HG02798 (cell line): Measurements from ENCODE around the gene LRRFIP2.

Experiments used
- ATAC-seq: cut with Tn5 transposase; IDR thresholded peaks from one replicate; pipeline ENCODE4 v1.9.1; 2021; ENCODE audit warnings: mild to moderate bottlenecking; ENCODE audit not compliant: unreplicated experiment, poor library complexity

LRRFIP2 gene

DNA sequence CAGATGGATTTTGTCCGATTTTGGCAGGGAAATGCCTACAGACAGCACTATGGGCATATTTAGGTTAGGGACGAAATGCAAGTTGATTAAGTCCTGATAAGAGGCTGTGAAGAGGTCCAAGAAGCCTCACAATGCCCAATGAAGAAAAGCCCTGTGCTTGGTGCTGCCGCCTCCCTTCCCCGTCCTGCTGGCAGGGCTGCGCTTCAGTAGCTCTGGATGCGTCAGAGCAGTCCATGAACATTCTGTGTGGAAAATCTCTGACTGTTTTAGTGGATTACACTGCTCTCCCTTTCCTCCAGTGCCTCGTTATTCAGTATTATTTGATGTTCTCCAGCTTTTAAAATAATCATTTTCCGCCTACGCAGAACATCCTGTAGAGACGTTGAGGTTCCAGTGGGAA lies 141.4 kb downstream of the LRRFIP2 start:
- ATAC-seq = no peak

DNA sequence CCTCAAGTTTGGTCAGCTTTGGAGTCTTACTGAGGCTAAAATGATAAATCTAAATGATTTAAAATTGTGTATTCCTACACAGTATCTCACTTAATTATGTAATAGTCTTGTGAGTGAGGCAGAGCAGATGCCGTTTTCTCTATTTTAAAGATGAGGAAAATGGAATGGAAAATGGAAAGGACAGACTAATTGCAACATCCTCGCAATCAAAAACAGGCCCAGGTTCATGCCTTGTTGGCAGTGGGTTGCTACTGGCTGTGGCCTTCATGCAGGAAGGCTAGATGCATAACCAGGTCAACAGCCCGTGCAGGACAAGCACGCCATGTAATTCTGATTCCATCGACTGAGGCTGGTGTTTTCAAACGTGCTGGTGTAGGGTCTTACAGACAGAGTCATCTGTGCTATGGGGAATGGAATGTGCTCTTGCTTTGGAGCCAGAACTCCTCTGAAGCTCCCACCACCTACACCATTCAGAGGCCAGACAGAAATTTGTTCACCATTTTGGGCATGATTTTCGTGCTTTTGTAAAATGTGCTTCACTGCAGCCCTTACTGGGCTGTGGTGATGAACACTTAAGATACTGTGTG lies 143.2 kb downstream of the LRRFIP2 start:
- ATAC-seq = no peak

DNA sequence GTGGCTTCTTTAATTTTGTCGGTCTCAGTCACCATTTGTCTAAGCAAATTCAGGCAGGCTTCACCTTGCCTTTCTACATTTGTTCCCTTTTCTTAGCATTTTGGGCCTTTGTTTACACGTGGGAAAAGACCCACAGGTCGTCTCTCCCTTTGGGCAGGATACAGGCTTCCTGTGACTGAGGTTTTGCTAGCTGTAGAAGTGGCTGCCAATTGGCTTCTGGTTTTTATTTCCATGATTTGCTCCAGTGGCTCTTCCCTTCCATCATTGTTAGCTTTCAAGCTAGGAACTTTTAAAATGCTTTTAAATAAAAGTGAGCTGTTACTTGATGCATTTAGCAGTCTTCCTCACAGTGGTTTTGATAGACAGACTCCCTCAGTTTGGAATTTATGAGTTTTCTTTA lies 143.8 kb downstream of the LRRFIP2 start:
- ATAC-seq = no peak

DNA sequence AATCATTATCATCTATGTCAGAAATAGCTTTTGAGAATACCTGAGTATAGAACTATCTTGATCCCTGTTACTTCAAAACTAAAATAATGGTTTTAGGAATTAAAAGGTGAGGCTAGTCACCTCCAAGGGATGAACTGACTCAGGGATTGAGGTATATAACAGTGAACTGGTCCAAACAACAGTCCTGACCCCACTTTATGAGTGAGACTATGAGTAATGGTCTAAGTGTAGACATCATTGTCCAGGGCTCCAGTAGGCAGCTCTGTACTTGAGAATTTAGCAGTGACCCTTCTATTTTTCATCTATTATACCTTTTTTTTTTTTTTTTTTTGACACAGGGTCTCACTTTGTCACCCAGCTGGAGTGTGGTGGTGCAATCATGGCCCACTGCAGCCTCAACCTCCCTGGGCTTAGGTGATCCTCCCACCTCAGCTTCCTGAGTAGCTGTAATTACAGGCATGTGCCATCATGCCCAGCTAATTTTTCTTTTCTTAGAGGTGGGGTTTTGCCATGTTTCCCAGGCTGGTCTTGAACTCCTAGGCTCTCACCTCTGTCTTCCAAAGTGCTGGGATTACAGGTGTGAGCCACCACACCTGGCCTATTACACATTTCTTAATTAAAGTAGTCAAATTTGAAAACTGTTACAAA lies 144.7 kb downstream of the LRRFIP2 start:
- no peak for ATAC-seq

DNA sequence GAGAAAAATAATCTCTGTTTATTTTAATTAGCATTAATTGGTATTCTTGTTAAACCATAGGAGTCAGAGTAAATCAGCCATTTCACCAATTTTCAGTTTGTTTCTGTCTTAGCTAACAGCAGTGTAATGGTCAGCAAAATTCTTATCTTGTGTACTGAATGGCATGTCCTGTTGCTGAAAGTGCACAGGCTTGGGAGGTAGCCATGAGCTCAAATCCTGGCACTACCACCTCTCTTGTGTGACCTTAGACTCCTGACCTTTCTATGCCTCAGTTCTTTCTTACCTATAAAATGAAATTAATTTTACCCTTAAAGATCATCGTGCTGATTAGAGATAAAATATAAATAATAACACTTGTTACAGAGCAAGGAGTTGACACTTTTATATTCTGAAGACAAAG lies 145.3 kb downstream of the LRRFIP2 start:
- no peak for ATAC-seq

DNA sequence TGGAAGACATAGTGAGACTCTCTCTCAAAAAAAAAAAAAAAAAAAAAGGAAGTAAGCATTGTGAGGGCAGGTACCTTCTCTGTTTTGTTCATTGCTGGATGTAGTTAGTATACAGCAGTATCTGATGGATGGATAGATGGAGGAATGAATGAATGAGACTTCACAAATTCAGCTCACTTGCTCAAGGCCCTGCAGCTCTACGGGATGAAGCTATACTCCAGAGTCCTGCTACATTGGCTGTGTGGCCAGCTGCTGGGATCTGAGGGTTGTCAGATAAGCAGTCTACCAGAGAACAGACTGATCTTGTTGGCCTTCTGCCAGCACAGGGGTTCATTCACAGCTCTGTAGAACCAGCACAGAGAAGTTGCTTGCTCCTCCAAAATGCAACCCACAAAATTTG lies 146.1 kb downstream of the LRRFIP2 start:
- ATAC-seq = no peak

DNA sequence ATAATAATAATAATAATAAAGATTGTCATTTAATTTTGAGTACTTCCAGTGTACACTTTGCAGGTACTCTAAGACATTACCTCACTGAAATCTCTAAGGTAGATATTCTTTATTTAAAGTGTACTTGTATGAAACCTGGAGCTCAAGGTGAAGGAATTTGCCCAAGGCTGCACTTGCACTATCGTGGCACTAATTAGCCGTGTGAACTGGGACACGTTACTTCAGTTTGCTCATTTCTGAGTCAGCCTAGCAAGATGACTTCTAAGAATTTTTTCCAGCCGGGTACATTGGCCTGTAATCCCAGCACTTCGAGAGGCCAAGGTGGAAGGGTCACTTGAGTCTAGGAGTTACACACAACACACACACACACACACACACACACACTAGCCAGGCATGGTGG lies 147.5 kb downstream of the LRRFIP2 start:
- ATAC-seq = no peak

DNA sequence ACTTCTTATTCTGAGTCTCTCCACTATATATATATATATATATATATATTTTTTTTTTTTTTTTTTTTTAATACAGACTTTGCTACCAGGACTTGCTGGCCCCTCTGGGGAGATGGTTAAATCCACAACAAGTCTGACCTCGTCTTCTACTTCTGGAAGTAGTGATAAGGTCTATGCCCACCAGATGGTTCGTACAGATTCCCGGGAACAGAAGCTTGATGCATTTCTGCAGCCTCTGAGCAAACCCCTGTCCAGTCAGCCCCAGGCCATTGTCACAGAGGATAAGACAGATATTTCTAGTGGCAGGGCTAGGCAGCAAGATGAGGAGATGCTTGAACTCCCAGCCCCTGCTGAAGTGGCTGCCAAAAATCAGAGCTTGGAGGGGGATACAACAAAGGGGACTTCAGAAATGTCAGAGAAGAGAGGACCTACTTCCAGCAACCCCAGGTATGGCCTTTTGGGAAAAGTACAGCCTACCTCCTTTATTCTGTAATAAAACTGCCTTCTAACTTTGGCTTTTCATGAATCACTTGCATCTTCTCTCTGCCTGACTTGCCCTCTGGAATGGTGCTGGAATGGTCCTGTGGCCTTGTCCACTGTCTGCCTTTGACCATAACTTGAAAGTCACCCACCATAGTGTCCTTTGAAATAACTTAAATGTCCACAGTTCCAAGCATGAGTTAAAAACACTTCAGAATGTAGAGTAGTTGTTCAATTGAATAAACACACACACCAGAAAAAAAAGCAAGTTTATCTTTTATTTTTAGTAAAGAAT lies 148.6 kb downstream of the LRRFIP2 start:
- no peak for ATAC-seq

DNA sequence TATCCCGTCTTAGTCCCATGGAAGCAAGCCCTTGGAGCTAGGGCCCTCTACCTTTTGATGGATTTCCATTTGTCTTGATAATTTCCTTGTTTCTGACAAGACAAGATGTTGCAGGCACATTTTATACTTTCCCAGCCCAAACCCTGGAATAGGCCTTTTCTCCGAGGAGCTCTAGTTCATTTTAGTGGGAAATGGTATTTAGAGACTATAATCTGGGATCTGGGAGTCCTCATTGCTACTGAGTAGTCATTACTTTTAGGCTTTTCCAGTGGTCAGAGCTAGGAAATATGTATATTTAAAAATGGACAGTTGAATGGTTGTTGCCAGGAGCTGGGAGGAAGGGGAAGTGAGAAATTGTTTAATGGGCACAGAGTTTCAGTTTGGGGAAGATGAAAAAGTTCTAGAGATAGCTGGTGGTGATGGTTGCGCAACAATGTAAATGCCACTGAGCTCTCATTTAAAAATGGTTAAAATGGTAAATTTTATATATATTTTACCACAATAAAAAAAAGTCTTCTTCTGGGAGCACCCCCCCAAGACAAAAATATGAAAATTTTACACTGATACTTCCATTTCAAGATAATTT lies 149.5 kb downstream of the LRRFIP2 start:
- no peak for ATAC-seq

DNA sequence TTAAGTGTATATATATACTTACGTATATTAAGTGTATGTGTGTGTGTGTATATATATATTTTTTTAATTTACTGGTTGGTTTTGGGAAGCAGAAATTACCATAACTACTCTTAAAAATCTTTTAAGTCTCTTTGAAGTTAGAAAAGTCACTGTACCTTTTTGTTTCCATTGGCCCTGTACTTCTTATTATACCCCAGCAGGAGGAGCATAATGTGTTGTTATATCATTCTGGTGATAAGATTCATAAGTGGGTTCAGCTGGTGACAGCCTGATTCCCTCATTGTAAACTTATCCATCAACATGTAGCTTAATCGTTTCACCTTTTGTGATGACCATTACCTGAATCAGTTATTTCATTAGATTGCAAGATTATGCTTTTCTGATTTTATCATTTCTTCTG lies 150.3 kb downstream of the LRRFIP2 start:
- no peak for ATAC-seq

DNA sequence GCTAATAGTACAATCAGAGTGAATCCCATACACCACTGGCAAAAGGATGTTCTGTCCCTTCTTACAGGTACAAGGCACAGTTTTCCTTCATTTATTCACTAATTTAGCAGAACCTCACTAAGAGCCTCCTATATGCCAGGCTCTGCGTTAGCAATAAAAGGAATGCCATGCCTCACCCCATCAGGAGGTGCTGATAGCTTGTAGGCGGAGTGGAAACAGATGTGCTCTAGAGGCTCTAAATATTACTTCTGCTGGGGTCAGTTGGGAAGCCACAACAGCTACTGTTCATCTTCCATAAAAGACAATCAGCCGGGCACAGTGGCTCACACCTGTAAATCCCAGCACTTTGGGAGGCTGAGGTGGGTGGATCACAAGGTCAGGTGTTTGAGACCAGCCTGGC lies 156.7 kb downstream of the LRRFIP2 start:
- no peak for ATAC-seq

DNA sequence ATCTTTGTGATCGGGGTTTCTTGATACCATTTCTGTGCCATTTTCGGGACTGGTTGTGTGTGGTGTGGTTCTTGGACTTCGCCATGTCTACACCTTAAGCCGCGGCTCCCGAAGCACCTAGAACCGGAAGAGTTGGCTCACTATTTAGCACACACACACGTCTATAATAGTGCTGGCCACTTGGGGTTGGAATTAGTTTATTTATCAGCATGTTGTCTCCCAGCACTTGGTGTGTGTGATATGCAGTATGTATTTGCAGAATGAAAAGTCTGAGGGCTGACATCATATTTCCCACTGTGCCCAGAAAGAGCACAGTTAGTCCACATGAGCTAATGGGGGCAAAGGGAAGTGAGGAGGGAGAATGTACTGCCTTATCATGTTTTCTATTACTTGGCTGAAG lies 157.5 kb downstream of the LRRFIP2 start:
- no peak for ATAC-seq

DNA sequence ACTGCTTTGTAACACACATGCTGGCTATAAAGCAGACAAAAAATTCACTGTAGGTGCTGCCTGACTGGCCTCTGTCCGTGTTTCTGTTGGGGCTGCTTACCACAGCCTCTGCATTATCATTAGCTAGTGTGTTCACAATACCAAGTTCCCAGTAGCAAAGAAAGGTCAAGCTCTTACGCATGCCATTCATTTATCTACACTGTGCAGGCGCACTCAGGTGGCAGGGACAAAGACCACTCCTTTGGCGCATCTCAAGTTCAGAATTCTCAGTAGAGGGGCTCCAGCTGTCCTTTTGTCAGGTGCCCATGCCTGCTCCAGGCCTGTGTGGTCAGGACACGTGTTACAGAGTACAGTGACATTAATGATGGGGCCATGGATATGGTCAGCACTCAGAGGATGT lies 158.7 kb downstream of the LRRFIP2 start:
- ATAC-seq = no peak

DNA sequence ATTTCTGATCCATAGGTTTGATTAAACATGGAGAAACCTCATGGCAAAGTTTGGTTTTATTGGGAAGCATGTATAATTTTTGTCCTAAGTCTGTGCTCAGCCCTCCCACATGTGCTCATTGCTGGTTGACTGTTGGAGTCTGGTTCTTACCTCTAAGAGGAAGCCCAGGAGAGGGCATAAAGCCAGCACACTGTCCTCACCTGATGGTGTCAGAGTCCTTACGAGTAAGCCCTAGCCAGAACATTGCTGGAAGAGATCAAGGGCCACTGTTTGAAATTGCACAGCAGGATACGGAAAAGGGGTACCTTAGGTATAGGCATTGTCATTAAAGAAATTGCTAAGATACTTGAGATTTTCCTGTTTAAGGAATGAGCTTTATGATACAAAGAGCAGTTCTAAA lies 159.8 kb downstream of the LRRFIP2 start:
- ATAC-seq = no peak
